GM12864 (cell line): Measurements from ENCODE around the gene BABAM1.

Source experiments
- DNase-seq: peaks from one replicate; pipeline ENCODE4 v3.0.0-alpha.2; 2011; ENCODE audit warnings: low read depth
- H3K4me3 ChIP-seq: 2 replicates; pipeline ENCODE4 v1.5.1; 2011; ENCODE audit warnings: mild to moderate bottlenecking, low read depth, low read length, control low read depth
- TF ChIP-seq, protein P1 (sequence below): IDR thresholded peaks from 2 replicates; pipeline ENCODE4 v1.5.1; 2011; ENCODE audit warnings: low read depth, mild to moderate bottlenecking, moderate library complexity, low read length, control low read depth, inconsistent platforms; ENCODE audit errors: missing control alignments

The BABAM1 gene

DNA sequence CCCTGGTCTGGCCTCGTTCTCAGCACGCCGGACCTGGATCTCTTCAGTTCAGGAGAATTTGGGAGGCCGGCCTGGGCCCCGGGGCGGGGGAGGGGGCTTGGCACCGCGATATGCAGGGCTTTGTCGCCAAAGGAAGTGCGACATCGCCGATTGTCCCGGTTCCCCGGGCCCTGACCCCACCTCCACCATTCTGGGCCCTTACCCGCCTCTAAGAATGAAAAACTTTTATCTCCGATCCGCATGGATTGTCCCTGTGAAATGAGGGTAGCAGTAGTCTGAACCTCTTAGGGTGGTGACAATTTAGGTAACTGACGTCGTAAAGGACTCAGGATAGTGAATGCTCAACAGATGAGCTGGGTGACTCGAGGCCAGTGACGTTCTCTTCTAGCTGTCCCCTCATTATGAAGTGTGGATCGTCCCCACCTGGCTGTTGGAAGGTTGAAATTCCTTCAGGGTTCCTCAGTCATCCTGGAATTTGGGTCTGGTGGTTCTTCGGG, 42.8 kb downstream of the BABAM1 start:
- TF ChIP-seq, protein P1, sequence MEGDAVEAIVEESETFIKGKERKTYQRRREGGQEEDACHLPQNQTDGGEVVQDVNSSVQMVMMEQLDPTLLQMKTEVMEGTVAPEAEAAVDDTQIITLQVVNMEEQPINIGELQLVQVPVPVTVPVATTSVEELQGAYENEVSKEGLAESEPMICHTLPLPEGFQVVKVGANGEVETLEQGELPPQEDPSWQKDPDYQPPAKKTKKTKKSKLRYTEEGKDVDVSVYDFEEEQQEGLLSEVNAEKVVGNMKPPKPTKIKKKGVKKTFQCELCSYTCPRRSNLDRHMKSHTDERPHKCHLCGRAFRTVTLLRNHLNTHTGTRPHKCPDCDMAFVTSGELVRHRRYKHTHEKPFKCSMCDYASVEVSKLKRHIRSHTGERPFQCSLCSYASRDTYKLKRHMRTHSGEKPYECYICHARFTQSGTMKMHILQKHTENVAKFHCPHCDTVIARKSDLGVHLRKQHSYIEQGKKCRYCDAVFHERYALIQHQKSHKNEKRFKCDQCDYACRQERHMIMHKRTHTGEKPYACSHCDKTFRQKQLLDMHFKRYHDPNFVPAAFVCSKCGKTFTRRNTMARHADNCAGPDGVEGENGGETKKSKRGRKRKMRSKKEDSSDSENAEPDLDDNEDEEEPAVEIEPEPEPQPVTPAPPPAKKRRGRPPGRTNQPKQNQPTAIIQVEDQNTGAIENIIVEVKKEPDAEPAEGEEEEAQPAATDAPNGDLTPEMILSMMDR: no peak
- peak overlapping the region; percentile 75 for H3K4me3 ChIP-seq
- no peak for DNase-seq

DNA sequence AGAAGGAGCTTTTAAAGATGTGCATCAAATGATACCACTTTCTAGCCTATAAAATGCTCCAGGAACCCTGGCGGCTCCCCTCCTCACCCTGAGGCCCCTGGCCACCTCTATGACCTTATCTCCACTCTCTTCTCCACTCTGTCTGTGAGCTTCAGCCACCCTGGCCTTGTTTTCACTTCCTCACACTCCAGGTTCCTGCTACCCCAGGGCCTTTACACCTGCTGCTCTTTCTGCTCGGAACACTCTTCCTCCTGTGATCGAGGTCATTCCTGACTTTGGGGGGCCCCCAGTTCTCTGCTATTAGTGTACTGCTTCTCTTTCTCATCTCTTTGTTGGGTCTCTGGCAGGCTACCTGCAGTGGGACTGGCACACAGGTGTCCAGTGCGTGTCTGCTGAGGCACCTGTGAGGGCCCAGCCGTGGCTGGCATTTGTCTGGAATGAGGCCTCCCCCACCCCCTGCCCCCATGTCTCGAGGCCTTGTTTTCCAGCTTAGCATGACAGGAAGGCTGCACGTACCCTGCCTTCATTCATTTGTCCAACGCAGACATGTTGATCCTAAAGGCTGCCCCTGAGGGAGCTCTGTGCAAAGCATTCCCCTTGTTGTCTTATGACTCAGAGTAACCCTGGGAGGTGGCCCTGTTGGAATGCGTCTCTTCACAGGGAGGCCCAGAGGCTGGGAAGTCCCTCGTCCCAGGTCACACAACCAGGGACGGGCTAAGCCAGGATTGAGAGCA, 44.4 kb downstream of the BABAM1 start:
- TF ChIP-seq, protein P1: no peak
- no peak for DNase-seq
- no peak overlapping the region for H3K4me3 ChIP-seq

DNA sequence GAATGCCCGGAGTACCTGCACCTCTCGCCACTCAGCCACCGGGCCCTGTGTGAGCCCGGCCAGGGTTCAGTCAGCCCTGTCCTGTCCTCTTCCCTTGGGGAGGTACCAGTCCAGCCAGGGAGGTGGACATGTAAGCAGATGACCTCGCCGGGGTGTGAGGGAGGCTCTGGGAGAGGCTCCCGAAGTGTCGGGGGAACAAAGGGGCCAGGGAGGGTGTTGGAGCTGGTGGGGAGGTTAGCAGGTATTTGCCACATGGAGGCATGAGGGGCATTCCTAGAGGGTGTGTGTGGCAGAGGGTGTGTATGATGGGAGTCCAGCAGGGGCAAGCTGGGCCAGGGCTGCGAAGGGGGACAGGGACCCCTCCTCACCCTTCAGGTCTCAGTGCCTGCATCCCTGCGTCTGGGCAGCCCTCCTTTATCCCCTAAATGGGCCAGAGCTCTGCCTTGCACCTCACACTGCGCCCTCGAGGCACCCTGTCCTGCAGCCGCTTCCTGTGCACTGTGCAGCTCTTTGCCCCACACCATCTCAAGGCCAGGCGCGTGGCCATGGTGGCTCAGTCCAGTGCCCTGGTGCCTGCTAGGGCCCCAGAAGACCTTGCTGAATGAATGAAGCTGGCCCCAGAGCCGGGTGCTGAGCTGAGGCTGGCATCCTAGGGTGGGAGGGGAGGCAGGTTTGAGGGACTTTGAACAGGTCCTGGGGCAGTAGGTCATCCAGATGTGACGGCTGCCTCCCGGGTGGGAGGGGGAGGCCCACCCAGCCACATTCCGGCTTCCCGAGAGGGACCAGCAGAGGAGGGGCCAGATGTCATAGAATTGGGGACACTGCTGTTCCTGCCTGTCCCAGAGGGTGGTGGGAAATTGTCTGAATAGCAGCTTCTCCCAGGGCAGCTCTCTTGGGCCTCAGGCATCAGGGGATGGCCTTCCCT, 45.2 kb downstream of the BABAM1 start:
- TF ChIP-seq, protein P1: no peak
- no peak overlapping the region for H3K4me3 ChIP-seq
- DNase-seq: no peak

DNA sequence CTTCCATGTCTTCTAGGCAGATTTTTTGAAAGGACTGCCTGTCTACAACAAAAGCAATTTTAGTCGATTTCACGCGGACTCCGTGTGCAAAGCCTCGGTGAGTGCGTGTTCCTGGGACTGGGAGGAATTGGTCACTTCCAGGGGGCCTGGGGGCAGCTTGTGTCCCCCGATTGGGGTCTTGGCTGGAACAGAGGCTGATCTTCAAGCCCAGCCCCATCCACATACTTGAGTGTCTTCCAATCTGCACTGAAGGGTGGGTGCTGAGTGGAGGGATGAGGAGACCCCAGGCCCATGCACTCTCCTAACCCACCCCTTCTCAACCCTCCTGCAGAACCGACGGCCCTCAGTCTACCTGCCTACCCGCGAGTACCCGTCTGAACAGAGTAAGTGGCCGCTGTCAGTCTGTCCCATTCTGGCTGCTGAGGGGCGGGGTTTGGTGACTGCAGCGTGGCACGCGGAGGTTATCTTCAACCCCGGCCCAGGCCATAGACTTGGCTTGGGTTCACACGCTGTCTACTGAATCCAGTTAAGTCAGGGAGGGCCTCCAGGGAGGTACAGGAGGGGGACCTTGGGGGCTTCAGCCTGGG, 46.9 kb downstream of the BABAM1 start:
- H3K4me3 ChIP-seq: no peak overlapping the region
- TF ChIP-seq, protein P1: no peak
- no peak for DNase-seq

DNA sequence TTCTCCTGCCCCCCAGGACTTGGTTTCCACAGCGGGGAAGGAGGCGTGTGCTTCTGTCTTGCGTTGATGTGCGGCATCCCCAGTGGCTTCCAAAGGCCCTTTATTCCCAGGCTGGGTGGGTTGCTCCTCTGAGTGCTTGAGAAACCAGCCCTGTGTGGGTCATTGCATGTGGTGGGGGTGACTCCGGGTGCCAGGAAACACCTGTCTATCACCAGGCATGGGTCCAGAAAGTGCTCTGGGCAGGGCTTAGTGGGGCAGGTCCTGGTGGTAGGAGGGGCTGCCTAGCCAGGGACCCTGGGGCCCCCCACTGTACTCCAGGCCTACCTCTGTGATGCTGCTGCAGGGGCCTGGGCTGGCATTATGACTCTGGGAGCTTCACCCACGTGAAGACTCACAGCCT, 51.7 kb downstream of the BABAM1 start:
- no peak overlapping the region for H3K4me3 ChIP-seq

DNA sequence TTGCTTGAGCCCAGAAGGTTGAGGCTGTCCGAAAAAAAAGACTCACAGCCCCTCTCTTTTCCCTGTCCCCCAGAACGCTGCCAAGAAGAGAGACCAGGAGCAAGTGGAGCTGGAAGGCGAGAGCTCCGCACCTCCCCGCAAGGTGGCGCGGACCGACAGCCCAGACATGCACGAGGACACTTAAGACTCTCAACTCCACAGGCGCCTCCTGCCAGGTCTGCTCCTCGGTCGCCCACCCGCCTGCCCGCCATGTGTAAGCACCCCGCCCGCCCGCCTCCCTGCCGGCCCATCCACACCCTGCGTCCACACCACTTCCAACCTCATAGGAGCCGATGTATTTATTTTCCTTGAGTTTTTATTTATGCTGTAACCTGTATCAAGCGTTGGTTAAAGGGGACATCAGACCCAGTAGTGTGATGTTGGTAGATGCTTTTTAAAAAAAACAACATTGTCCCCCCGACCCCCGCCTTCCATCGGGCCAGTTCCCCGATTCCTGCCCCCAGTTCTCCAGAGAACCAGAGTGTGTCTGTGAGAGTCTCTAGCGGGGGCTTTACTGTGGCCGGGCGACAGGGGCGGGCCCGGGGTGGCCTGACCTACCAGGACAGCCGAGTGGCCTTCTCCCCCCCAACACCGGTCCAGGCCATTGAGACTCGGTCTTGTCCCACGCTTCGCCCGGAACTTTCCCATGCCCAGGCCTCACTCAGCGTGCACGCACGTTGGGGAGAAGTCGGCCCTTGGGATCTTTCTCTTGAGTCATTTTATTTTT, 52.4 kb downstream of the BABAM1 start:
- TF ChIP-seq, protein P1: no peak
- no peak for DNase-seq
- H3K4me3 ChIP-seq: no peak overlapping the region

More for the DNA sequence above, 51.7 kb downstream of the BABAM1 start:
- TF ChIP-seq, protein P1: no peak
- no peak for DNase-seq
